HepG2 (cell line): Measurements from ENCODE around the gene ZFYVE21. TPM values are rescaled to one million over a fixed set of nuclear protein-coding genes. Genes with fewer than 3 reads are reported as not detected.

Source experiments
- BRD4 ChIP-seq: sonication (generic); formaldehyde crosslinking; IDR thresholded peaks from 2 replicates; pipeline ENCODE4 v1.4.0; 2020; ENCODE audit warnings: missing genetic modification reagents
- CAMTA2 ChIP-seq: sonication (generic); formaldehyde crosslinking; IDR thresholded peaks from 2 replicates; pipeline ENCODE4 v1.4.0; 2020; ENCODE audit warnings: mild to moderate bottlenecking, missing genetic modification reagents, borderline replicate concordance
- CENPBD1 ChIP-seq: sonication (generic); formaldehyde crosslinking; IDR thresholded peaks from 2 replicates; pipeline ENCODE4 v1.8.0; 2022; ENCODE audit warnings: missing genetic modification reagents, low read depth, mild to moderate bottlenecking, borderline replicate concordance
- GMEB2 ChIP-seq: IDR thresholded peaks from 2 replicates; pipeline ENCODE4 v1.6.1; 2016; ENCODE audit warnings: missing biosample characterization, missing genetic modification reagents, low read depth
- IRF2 ChIP-seq: IDR thresholded peaks from 2 replicates; pipeline ENCODE4 v1.6.1; 2018; ENCODE audit warnings: missing genetic modification reagents, missing compliant biosample characterization
- MAFG ChIP-seq: sonication (generic); formaldehyde crosslinking; IDR thresholded peaks from 2 replicates; pipeline ENCODE4 v1.5.1; 2020; ENCODE audit warnings: mild to moderate bottlenecking, missing genetic modification reagents
- POGZ ChIP-seq: sonication (generic); formaldehyde crosslinking; IDR thresholded peaks from 2 replicates; pipeline ENCODE4 v1.4.0; 2020; ENCODE audit warnings: mild to moderate bottlenecking, missing genetic modification reagents
- RAD21 ChIP-seq: fragments of 450-650 bp; formaldehyde crosslinking; IDR thresholded peaks from 2 replicates; pipeline ENCODE4 v1.5.0; 2020; ENCODE audit warnings: mild to moderate bottlenecking
- RARG ChIP-seq: sonication (generic); formaldehyde crosslinking; IDR thresholded peaks from 2 replicates; pipeline ENCODE4 v1.4.0; 2020; ENCODE audit warnings: low read depth, mild to moderate bottlenecking, missing genetic modification reagents
- RCOR2 ChIP-seq: IDR thresholded peaks from 2 replicates; pipeline ENCODE4 v1.6.1; 2016; ENCODE audit warnings: missing biosample characterization, missing genetic modification reagents
- REL ChIP-seq: sonication (generic); formaldehyde crosslinking; conservative IDR thresholded peaks from 2 replicates; pipeline ENCODE4 v1.8.0; 2022; ENCODE audit warnings: mild to moderate bottlenecking, missing genetic modification reagents, moderate library complexity
- TOPORS ChIP-seq: sonication (generic); formaldehyde crosslinking; IDR thresholded peaks from 2 replicates; pipeline ENCODE4 v1.8.0; 2023; ENCODE audit warnings: mild to moderate bottlenecking, missing genetic modification reagents
- ZFP36 ChIP-seq: fragments of 150-350 bp; IDR thresholded peaks from 2 replicates; pipeline ENCODE4 v1.6.1; 2018; ENCODE audit warnings: borderline replicate concordance, low read length, low read depth; ENCODE audit not compliant: partially characterized antibody
- ZFP37 ChIP-seq: sonication (generic); formaldehyde crosslinking; IDR thresholded peaks from 2 replicates; pipeline ENCODE4 v1.4.0; 2020; ENCODE audit warnings: missing genetic modification reagents, borderline replicate concordance
- ZNF329 ChIP-seq: sonication (generic); formaldehyde crosslinking; IDR thresholded peaks from 2 replicates; pipeline ENCODE4 v1.9.0; 2021; ENCODE audit warnings: low read depth, mild to moderate bottlenecking, missing genetic modification reagents
- ZNF354B ChIP-seq: sonication (generic); formaldehyde crosslinking; IDR thresholded peaks from 2 replicates; pipeline ENCODE4 v1.8.0; 2022; ENCODE audit warnings: mild to moderate bottlenecking, missing genetic modification reagents
- ZNF639 ChIP-seq: conservative IDR thresholded peaks from 2 replicates; pipeline ENCODE4 v1.6.1; 2018; ENCODE audit warnings: missing genetic modification reagents
- ZNF792 ChIP-seq: IDR thresholded peaks from 2 replicates; pipeline ENCODE4 v1.6.1; 2016
- polyA plus RNA-seq, 8 experiments: library from polyadenylated mRNA; depleted of rRNA in 3 of 8; stranded (reverse) in 7 of 8; unstranded in 1 of 8; fragments of >200 nt; fragmentation: Illumina TruSeq in 4 of 8; extraction: Trizol in 4 of 8; gene quantifications; 2 replicates each; pipeline versions ENCODE4 v1.2.1 to v1.2.3, GENCODE V29; 2011 to 2016; ENCODE audit warnings: low read depth in 4 of 8, missing spikeins in 1 of 8, mixed read lengths in 1 of 8; ENCODE audit not compliant: insufficient read depth in 1 of 8
- total RNA-seq, 5 experiments: library from RNA; depleted of rRNA; stranded (reverse); fragments of >200 nt; fragmentation: Illumina TruSeq; extraction: Trizol; gene quantifications; 2 replicates each; pipeline ENCODE4 v1.2.3, GENCODE V29; 2016; ENCODE audit warnings: low read depth in 1 of 5
- TF ChIP-seq, protein P1 (sequence below): sonication (generic); formaldehyde crosslinking; IDR thresholded peaks from 2 replicates; pipeline ENCODE4 v1.5.1; 2020; ENCODE audit warnings: missing genetic modification reagents, mild to moderate bottlenecking, borderline replicate concordance
- TF ChIP-seq, protein P2 (sequence below): sonication (generic); formaldehyde crosslinking; IDR thresholded peaks from 2 replicates; pipeline ENCODE4 v1.8.1; 2022; ENCODE audit warnings: low read depth, mild to moderate bottlenecking, missing genetic modification reagents
- TF ChIP-seq, protein P3 (sequence below): sonication (generic); formaldehyde crosslinking; IDR thresholded peaks from 2 replicates; pipeline ENCODE4 v1.5.0; 2020; ENCODE audit warnings: missing genetic modification reagents, mild to moderate bottlenecking, borderline replicate concordance

The ZFYVE21 gene
- total and polyA plus RNA-seq, 2 of the 13 experiments (the other 11 are each of a cell fraction or from before 2014, with no cell fraction given), result 34.3 to 34.4 TPM

- TF ChIP-seq ZNF639 (CRISPR knock-in tag) (peak; percentile 66), ZFP37 (no peak), ZFP36 (no peak), ZNF792 (peak; percentile 35; the same call in 1 of the 2 replicates), RARG (CRISPR knock-in tag) (no peak), CENPBD1 (CRISPR knock-in tag) (no peak; the same call in 1 of the 2 replicates), RCOR2 (CRISPR knock-in tag) (no peak), ZNF329 (CRISPR knock-in tag) (0 out of 2 replicates have a peak, but pooled peaks have one; percentile 44), POGZ (CRISPR knock-in tag) (no peak), MAFG (CRISPR knock-in tag) (no peak), IRF2 (0 out of 2 replicates have a peak, but pooled peaks have one; percentile 45), ZNF354B (CRISPR knock-in tag) (no peak), REL (CRISPR knock-in tag) (peak; percentile 79), GMEB2 (no peak), BRD4 (CRISPR knock-in tag) (no peak), CAMTA2 (no peak), TOPORS (CRISPR knock-in tag) (peak; percentile 56; the same call in 1 of the 2 replicates), RAD21 (CRISPR knock-in tag) (peak; percentile 58; the same call in 1 of the 2 replicates)
- TF ChIP-seq, protein P1, sequence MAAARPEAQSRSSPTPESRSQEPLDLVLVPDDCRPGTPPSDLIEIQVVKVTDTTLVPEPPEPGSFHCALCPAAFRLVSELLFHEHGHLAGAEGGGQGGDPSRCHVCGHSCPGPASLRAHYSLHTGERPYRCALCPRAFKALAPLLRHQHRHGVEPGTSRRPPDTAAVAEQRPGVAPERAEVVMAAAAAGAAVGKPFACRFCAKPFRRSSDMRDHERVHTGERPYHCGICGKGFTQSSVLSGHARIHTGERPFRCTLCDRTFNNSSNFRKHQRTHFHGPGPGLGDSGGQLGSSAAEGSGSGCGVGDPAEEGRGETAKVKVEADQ (CRISPR knock-in tag), result 0 out of 2 replicates have a peak, but pooled peaks have one; percentile 37
- TF ChIP-seq, protein P2, sequence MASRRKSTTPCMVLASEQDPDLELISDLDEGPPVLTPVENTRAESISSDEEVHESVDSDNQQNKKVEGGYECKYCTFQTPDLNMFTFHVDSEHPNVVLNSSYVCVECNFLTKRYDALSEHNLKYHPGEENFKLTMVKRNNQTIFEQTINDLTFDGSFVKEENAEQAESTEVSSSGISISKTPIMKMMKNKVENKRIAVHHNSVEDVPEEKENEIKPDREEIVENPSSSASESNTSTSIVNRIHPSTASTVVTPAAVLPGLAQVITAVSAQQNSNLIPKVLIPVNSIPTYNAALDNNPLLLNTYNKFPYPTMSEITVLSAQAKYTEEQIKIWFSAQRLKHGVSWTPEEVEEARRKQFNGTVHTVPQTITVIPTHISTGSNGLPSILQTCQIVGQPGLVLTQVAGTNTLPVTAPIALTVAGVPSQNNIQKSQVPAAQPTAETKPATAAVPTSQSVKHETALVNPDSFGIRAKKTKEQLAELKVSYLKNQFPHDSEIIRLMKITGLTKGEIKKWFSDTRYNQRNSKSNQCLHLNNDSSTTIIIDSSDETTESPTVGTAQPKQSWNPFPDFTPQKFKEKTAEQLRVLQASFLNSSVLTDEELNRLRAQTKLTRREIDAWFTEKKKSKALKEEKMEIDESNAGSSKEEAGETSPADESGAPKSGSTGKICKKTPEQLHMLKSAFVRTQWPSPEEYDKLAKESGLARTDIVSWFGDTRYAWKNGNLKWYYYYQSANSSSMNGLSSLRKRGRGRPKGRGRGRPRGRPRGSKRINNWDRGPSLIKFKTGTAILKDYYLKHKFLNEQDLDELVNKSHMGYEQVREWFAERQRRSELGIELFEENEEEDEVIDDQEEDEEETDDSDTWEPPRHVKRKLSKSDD (CRISPR knock-in tag), result no peak
- TF ChIP-seq, protein P3, sequence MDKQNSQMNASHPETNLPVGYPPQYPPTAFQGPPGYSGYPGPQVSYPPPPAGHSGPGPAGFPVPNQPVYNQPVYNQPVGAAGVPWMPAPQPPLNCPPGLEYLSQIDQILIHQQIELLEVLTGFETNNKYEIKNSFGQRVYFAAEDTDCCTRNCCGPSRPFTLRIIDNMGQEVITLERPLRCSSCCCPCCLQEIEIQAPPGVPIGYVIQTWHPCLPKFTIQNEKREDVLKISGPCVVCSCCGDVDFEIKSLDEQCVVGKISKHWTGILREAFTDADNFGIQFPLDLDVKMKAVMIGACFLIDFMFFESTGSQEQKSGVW (CRISPR knock-in tag), result no peak
Measured at GRCh38 chr14:103715052-103716000, at the start of gene ZFYVE21, which contains the start of gene XRCC3 (continued).
